Fibroblast of gingiva (primary cell): ENCODE results near the gene UGT2B11.
"Not testable (repeated sequence)": the region's sequence is repeated elsewhere in the genome, so short reads cannot be mapped to it uniquely, and the experiment has no call there.

Experiments
- DNase-seq: peaks from one replicate; pipeline ENCODE4 v3.0.0-alpha.2; 2011; ENCODE audit warnings: low read depth

UGT2B11 gene

DNA sequence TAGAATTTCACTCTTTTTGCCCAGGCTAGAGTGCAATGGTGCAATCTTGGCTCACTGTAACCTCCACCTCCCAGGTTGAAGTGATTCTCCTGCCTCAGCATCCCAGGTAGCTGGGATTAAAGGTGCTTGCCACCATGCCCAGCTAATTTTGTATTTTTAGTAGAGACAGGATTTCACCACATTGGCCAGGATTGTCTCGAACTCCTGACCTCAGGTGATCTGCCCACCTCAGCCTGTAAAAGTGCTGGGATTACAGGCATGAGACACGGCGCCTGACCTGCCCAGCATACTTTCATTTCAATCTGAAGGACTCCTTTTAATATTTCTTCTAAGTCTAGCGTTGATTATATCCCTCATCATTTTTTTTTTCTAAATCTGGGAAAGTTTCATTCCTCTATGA is 45.4 kb downstream of the UGT2B11 start:
- not testable (repeated sequence) for DNase-seq

DNA sequence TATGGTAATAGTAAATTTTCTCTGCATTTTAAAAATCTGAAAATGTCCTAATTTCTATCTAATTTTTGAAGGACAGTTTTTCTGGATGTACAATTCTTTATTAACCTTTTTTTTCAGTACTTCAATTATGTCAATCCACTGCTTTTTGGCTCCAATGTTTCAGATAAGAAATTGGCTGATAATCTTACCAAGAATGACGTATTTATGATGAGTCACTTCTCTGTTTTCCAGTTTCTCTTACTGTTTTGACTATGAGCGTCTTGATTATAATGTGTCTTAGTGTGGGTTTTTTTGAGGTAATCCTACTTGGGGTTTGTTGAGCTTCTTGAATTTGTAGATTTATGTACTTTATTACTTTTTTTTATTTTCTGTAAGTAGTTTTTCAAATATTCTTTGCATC is 47.2 kb downstream of the UGT2B11 start:
- DNase-seq, result no peak

DNA sequence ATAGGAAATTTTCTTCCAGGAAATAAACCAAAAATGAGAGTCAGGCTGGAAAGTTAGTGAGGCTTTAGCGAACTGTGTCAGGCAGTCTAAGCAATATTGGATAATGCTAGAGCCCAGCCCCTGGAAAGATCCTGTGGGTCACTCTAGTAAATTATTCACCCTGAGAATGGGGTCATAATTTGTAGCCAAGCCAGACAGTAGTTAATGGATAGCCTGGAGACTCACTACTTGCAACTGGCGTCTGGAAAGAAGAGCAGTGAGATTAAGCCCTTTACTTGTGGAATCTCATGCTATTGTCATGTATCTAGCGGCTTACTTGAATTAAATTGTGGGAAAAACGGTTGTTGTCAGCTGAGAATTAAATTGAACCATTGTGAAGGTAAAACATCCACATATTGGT is 48.2 kb downstream of the UGT2B11 start:
- DNase-seq, result not testable (repeated sequence)

DNA sequence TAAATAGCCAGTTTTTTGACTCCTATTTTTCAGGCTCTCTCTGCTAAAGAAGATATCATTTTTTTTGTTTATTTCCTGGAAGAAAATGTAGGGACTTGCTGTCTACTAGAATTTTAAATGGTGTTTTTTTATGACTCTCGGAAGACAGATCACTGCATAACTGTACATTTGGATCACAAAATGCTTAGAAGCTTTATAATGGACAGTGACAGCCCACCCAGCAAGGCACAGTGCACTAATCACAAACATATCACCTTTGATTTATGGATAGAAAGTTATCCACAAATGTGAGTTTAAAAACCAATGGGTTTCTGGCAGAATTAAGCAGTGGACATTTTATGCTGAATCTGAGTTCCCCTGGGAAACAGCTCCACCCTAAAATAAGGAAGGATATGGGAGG is 48.8 kb downstream of the UGT2B11 start:
- DNase-seq, result not testable (repeated sequence)

DNA sequence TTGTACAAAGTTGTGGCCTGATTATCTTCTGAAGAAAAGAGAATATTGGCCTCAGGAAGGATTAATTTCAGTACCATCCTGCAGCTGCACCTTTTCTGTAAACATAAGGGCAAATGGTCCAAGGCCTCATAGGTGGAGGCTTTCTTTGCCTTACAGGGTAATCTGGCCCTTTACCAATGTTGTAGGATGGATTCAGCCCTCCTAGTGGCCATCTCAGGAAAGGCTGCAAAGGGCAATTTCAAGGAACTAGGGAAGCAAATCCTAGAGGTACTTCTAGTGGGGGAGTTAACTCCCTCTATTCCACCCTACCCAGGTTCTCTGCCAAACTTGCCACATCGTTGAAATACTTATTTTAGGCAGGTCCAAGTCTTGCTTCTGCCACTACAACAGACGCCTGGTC is 57.6 kb downstream of the UGT2B11 start:
- DNase-seq, result no peak

DNA sequence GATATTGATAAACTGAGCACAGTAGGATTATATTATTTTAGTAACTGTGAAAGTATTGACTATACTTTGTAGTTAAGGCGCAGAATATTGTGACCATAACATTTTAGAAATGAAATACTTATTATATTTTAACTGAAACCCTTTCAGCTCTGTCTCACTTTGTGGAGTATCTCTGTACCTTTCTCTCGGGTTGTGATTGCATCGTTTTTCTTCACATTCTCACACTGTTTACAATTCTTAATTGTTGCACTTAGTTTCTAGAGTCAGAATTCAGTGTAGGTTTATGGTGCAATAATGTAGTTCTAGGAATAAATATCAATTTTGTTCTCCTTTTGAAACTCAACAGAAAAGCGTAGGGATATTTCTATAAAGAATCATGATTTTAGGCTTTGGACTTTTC is 60.5 kb downstream of the UGT2B11 start:
- DNase-seq, result no peak
